GM21576 (cell line): ENCODE data around the gene CD80.

Experiments used
- ATAC-seq: cut with Tn5 transposase; IDR thresholded peaks from one replicate; pipeline ENCODE4 v1.9.1; 2021; ENCODE audit warnings: mild to moderate bottlenecking, moderate library complexity; ENCODE audit not compliant: unreplicated experiment

CD80 gene

GRCh38 chr3:119550192-119550910 lies 9.1 kb downstream of the CD80 start:
- ATAC-seq: peak; percentile 32

- ATAC-seq: no peak
Observed at GRCh38 chr3:119548341-119548740, 11.1 kb downstream of the CD80 start.

GRCh38 chr3:119547227-119547626 lies 12.2 kb downstream of the CD80 start:
- ATAC-seq: no peak

- no peak for ATAC-seq
Observed at GRCh38 chr3:119543147-119543546, 16.3 kb downstream of the CD80 start.

GRCh38 chr3:119542168-119542767 lies 17.1 kb downstream of the CD80 start:
- ATAC-seq: no peak

- no peak for ATAC-seq
Observed at GRCh38 chr3:119541547-119541946, 17.9 kb downstream of the CD80 start.

GRCh38 chr3:119538772-119539171 lies 20.6 kb downstream of the CD80 start:
- no peak for ATAC-seq

GRCh38 chr3:119536757-119537156 lies 22.7 kb downstream of the CD80 start:
- ATAC-seq: no peak

GRCh38 chr3:119534296-119534695 lies 25.1 kb downstream of the CD80 start:
- ATAC-seq: no peak

- no peak for ATAC-seq
Observed at GRCh38 chr3:119531151-119531550, 28.3 kb downstream of the CD80 start.

GRCh38 chr3:119530456-119530855 lies 29.0 kb downstream of the CD80 start:
- no peak for ATAC-seq

- ATAC-seq: no peak
Observed at GRCh38 chr3:119529883-119530282, 29.5 kb downstream of the CD80 start.

GRCh38 chr3:119527714-119528113 lies 31.7 kb downstream of the CD80 start:
- ATAC-seq: no peak

- no peak for ATAC-seq
Observed at GRCh38 chr3:119524931-119525662, 34.3 kb downstream of the CD80 start.

GRCh38 chr3:119518026-119518425 lies 41.4 kb downstream of the CD80 start:
- ATAC-seq: no peak

- no peak for ATAC-seq
Observed at GRCh38 chr3:119517112-119517511, 42.3 kb downstream of the CD80 start.

GRCh38 chr3:119514637-119515036 lies 44.8 kb downstream of the CD80 start:
- no peak for ATAC-seq

- no peak for ATAC-seq
Observed at GRCh38 chr3:119510690-119511089, 48.7 kb downstream of the CD80 start.

- no peak for ATAC-seq
Observed at GRCh38 chr3:119508172-119508845, 51.1 kb downstream of the CD80 start.

- no peak for ATAC-seq
Observed at GRCh38 chr3:119507404-119507803, 52.0 kb downstream of the CD80 start.

GRCh38 chr3:119506631-119507030 lies 52.8 kb downstream of the CD80 start:
- ATAC-seq: no peak
